Smooth muscle cell of the brain vasculature (primary cell): ENCODE data around the gene POC1A.

ENCODE experiments used
- DNase-seq: peaks from one replicate; pipeline ENCODE4 v3.0.0-alpha.2; 2012; ENCODE audit warnings: low read depth, low spot score

Gene POC1A

GRCh38 chr3:52067046-52067445 lies 87.2 kb downstream of the POC1A start:
- no peak for DNase-seq

GRCh38 chr3:52065264-52065756 lies 88.9 kb downstream of the POC1A start:
- DNase-seq, result no peak

- no peak for DNase-seq
Observed at GRCh38 chr3:52064561-52064960, 89.7 kb downstream of the POC1A start.

- DNase-seq, result no peak
Observed at GRCh38 chr3:52063026-52063723, 91.0 kb downstream of the POC1A start.

DNA sequence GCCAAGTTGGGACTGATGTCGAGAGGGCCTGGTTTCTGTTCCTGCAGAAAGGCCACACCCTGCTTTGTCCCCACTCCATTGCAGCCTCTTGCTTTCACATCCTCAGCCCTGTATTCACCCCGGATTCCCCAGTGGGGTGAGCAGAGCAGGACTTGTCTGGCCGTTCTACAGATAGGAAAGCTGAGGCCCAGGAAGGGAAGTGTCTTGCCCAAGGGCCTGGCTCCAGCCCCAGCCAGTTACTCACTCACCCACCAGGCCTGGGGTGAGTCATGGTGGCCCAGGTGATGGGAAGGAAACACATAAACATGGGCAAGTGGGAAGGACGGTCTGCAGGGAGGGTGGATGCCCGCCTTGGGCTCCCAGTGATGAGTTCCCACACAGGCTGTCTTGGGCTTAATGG lies 91.7 kb downstream of the POC1A start:
- no peak for DNase-seq

DNA sequence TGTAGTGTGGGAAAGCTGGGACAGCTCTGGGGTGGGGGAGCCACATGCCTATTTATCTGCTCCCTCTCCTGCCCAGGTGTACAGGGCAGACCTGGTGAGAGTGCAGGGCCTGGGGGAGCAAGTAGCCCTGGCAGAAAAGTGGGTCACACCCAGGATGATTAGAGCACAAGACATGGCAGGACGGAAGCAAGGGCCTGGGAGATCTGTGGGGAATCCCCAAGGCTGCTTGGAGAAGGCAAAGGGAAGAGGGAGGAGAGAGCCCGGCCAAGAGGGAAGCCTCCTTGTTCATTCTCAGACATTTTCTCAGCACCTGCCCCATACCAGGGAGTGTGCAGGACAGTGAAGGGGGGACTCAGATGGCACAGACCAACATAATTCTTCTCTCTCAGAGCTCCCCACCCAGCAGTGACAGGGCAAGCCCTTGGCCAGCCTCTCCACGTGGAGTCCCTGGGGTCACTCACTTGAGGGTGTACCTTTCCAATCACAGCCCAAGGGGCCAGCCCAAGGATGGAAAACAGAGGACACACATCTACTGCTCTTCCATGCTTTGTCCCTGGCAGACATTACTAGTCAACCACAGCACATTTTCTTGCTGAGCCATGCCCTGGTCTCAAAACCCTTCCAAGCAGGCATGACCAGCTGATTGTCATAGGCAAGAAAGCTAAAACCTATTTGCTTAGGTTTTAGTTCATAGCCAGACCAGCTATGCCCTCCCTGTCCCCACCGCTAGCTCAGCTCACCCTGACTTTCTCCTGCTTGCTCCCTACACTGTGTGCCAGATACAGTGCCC lies 92.9 kb downstream of the POC1A start:
- DNase-seq, result no peak

DNA sequence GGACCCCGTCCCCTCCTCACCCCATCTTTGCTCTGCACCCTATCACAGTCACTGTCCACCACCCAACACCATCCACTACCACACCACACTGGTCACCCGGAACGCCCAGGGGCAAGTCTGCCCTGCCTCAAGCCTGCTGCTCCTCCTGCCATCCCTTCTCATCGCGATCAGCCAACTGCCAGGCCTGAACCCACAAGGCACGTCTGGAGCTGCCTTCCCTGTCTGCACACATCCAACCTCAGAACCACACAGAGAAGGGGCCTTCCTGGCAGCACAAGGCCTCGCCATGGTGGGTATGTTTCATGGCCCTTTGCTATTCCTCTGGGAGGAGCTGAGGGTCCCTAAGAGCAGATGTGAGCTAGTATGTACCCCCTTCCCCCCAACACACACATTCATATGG lies 94.4 kb downstream of the POC1A start:
- DNase-seq, result no peak

GRCh38 chr3:52057812-52058495 lies 96.3 kb downstream of the POC1A start:
- DNase-seq, result no peak

DNA sequence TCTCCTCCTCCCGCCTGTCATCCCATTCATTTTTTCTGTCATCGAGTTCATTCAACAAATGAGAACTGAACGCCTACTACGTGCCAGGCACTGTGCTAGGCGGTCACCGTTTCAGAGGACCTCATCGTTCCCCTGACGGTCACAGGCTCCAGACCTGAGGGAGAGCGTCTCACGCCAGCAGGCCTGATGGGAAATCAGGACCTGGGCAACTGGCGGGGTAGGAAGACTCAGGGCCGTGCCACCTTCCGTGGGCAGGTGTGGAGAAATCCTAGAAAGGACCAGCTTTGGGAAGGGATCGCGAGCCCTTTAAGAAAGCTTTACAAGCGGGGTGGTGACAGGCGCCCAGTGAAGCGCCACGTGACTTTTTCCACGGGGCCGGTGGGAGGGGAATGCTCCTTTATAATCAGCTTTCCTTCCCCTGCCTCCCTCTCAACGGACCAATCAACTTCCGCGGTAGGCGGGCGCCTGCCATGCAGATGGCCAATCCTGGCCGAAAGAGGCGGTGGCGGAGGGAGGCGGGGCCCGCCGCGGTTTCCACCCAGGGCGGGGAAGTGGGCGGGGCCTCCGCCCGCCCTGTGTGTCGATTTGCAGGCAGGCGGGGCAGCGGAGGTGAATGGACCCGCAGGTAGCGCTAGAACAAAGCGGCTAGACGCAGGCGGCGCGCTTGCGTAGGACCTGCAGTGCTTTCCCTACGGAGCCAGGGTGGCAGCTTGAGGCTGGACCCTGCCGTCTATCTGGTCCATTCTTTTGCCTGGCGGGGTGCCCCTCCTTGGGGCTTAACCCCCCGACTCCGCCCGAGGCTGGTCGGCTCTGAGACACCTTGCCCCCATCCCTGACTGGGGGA lies 97.0 kb downstream of the POC1A start:
- peak; percentile 98 for DNase-seq

DNA sequence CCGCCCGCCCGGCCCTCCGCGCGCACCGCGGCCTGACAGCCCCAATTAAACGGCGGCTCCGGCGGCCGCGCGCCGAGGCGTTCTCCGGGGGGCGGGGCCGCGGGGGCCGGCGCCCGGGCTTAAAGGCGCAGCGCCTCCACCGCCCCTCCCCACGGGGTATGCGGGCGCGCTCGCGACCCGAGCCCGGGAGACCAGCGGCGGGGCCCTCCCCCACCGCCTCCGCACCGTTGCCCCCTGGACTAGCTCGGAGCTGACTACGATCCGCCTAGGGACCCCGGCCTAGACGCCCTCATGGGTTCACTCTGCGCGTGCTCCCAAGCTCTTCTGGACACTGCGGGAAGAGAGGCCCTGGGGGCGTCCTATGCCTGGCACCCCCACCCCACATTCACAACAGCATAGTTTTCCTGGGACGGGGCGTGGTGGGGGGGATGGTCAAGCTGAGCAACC lies 97.7 kb downstream of the POC1A start, which contains the start of gene DUSP7:
Gene DUSP7, minus strand, starts transcription at position 51 of the 447 bp plus-strand sequence. CDS start 205 bp downstream, outside the sequence.
- peak; percentile 31 for DNase-seq

DNA sequence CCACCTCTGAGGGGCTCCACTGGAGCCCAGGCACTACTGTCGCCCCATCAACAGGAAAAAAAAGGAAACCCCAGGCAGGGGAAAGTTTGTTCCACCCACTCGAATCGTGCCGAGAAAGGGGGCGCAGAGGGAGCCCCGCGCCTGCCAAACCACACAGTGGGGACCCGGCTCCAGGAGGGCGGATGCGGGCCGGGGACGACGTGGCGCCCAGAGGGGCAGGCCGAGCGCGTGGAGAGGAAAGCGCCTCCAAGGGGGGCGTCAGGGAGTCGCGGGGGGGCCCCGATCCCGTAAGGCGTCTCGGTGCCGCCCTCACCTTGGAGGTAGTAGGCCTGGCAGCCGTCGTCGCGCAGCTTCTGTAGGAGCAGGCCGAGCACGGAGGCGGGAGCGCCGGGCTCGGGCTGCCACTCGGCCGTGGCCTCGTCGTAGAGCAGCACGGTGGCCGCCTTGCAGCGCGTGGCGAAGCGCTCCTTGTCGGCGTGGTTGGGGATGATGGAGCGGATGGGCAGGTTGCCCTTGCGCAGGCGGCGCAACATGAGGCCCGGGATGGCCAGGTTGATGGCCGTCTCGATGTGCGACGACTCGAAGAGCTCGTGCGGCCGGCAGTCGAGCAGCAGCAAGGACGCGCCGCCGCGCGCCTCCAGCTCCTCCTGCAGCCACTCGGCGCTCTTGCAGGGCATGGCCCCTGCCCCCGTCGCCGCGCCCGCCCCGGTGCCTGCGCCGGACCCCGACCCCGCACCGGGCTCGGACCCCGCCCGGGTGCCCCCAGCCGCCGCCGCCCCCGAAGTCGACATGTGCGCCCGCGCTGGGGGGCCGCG lies 98.5 kb downstream of the POC1A start:
- DNase-seq, result no peak

DNA sequence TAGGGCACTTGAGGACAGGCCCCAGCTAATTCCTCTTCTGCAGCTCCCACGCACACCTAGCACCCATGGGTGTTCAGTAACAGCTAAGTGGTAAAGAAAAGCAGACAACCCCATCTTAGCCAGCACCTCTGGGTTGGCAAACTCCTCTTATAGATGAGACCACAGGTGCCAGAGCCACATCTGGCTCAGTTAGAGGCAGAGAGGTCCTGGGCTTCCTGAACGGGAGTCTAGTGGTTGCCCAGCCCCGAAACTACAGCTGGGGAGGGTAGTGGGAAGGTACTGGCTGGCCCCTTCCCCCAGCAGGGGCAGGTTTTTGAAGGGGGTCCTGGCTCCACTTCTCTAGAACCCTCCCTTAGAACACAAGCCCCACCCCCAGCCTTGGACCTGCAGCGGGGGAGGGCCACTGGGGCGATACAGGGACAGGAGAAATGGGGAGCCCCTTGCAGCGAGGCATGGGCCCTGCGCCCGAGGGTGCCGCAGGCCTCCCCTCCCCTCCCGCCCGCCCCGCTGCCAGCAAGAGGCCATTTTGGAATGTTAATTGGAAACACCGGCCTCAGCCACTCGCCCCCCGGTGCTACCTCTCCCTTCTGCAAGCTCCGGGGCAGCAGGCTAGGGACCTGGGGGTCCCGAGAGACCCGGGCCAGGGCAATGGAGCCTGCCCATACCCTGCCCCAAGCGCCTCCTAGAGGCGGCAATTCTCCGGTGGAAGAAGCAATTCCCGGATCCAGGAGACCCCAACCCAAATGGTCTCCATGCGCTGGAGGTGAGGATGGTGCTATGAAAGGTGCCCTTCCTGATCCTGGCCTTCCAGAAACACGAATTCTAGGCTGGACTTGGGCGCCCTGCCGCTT lies 99.3 kb downstream of the POC1A start:
- no peak for DNase-seq

- no peak for DNase-seq
Observed at GRCh38 chr3:52053307-52054304, 100.6 kb downstream of the POC1A start.

GRCh38 chr3:52052831-52053306 lies 101.4 kb downstream of the POC1A start:
- DNase-seq, result no peak

GRCh38 chr3:52051444-52051843 lies 102.8 kb downstream of the POC1A start:
- DNase-seq, result no peak

DNA sequence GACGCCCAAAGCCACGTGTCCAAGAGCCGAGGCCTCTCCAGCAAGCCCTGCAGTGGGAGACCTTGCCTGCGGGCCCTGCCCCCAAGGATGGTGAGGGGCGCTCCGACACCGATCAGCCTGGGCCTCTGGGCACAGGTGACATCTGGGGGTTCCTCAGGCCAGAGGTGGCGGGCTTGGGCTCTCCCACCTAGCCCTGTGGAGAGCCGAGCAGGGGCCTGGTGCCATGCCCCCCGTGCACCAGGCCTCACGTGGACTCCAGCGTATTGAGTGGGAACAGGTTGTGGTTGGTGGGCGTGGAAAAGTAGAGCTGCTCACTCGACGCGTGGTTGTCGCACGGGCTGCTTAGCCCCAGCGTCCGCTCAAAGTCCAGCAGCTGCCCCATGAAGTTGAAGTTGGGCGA lies 103.7 kb downstream of the POC1A start:
- no peak for DNase-seq

DNA sequence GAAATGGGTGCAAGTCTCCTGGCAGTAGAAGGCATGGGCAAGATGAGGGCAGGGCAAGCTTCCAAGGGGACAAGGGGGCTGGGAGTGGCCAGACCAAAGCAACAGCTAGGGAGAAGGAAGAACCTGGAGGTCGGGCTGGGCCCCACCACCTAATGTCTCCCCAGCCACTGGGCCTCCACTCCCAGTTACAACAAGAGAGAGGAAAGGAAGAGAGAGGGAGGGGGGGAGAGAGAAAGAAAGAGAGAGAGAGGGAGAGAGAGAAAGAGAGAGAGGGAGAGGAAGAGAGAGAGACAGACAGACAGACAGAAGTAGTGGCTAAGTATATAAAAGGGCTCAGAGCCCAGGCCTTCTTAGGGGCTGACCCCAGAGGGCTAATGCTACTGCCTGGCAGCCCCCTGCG lies 104.7 kb downstream of the POC1A start:
- DNase-seq, result no peak
